Uterus (tissue), 2 donors: Measurements from ENCODE around the gene CDC25C.

ENCODE experiments used
- POLR2A ChIP-seq, 2 donors: fragments of 450-650 bp; IDR thresholded peaks; one replicate each; pipeline ENCODE4 v1.6.1; 2016; ENCODE audit warnings: antibody characterized with exemption in 2 of 2, mild to moderate bottlenecking in 1 of 2, moderate library complexity in 1 of 2
- TF ChIP-seq, protein P1 (sequence below), 4 experiments: fragments of 200-600 bp in 2 of 4; fragments of 450-650 bp in 2 of 4; sonication (generic) in 2 of 4; IDR thresholded peaks; one replicate each; pipeline ENCODE4 v1.5.1; 2016 to 2019; ENCODE audit warnings: antibody characterized with exemption in 4 of 4, mild to moderate bottlenecking in 2 of 4, moderate library complexity in 1 of 4

DNA sequence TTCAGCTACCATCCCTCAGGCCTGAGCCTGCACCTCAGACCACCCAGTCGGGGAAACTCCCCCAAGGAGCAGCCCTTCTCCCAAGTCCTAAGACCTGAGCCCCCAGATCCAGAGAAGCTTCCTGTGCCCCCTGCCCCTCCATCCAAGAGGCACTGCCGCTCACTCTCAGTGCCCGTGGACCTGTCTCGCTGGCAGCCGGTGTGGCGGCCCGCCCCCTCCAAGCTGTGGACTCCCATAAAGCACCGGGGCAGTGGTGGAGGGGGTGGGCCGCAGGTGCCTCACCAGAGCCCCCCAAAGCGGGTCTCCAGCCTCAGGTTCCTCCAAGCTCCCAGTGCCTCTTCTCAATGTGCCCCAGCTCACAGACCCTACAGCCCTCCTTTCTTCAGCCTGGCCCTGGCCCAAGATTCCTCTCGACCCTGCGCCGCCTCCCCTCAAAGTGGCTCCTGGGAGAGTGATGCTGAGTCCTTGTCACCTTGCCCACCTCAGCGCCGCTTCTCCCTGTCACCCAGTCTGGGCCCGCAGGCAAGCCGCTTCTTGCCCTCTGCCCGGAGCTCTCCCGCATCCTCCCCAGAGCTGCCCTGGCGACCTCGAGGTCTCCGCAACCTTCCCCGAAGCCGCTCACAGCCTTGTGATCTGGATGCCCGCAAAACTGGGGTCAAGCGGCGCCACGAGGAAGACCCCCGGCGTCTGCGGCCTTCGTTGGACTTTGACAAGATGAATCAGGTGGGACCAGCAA lies 13.5 kb upstream of the CDC25C start:
- TF ChIP-seq, protein P1, sequence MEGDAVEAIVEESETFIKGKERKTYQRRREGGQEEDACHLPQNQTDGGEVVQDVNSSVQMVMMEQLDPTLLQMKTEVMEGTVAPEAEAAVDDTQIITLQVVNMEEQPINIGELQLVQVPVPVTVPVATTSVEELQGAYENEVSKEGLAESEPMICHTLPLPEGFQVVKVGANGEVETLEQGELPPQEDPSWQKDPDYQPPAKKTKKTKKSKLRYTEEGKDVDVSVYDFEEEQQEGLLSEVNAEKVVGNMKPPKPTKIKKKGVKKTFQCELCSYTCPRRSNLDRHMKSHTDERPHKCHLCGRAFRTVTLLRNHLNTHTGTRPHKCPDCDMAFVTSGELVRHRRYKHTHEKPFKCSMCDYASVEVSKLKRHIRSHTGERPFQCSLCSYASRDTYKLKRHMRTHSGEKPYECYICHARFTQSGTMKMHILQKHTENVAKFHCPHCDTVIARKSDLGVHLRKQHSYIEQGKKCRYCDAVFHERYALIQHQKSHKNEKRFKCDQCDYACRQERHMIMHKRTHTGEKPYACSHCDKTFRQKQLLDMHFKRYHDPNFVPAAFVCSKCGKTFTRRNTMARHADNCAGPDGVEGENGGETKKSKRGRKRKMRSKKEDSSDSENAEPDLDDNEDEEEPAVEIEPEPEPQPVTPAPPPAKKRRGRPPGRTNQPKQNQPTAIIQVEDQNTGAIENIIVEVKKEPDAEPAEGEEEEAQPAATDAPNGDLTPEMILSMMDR (IDR thresholded peaks at IDR 0.05), result no peak
- TF ChIP-seq POLR2A (IDR thresholded peaks at IDR 0.05), result no peak
